HEK293T (cell line): ENCODE measurements around the gene VTI1A.
A peak's percentile ranks its signal among the peaks of the same experiment; 100 is the strongest.
"Not testable (repeated sequence)": the region's sequence is repeated elsewhere in the genome, so short reads cannot be mapped to it uniquely, and the experiment has no call there.

Experiments used
- CTCF ChIA-PET: fragments of 350-600 bp; formaldehyde crosslinking; extraction: SDS; loops from one replicate; lab custom pipeline; 2021; ENCODE audit warnings: antibody characterized with exemption, inconsistent platforms; lab: Yijun Ruan, JAX
- POLR2A ChIA-PET: fragments of 350-600 bp; formaldehyde crosslinking; extraction: SDS; loops from one replicate; lab custom pipeline; 2020; ENCODE audit warnings: antibody characterized with exemption, inconsistent platforms; lab: Yijun Ruan, JAX
- DNase-seq: peaks from one replicate; pipeline ENCODE4 v3.0.0; 2012; ENCODE audit warnings: mixed read lengths; ENCODE audit errors: extremely low spot score
- ARNT ChIP-seq: fragments of 450-650 bp; IDR thresholded peaks from 2 replicates; pipeline ENCODE4 v1.6.1; 2017; ENCODE audit warnings: mild to moderate bottlenecking
- BHLHE40 ChIP-seq: fragments of 450-650 bp; IDR thresholded peaks from 2 replicates; pipeline ENCODE4 v1.6.1; 2016; ENCODE audit warnings: mild to moderate bottlenecking, moderate library complexity, borderline replicate concordance
- CTBP1 ChIP-seq: fragments of 450-650 bp; IDR thresholded peaks from 2 replicates; pipeline ENCODE4 v1.6.1; 2016; ENCODE audit warnings: borderline replicate concordance
- ELF4 ChIP-seq: fragments of 450-650 bp; IDR thresholded peaks from 2 replicates; pipeline ENCODE4 v1.6.1; 2017; ENCODE audit warnings: antibody characterized with exemption
- FOXA1 ChIP-seq: fragments of 450-650 bp; IDR thresholded peaks from 2 replicates; pipeline ENCODE4 v1.6.1; 2016; ENCODE audit warnings: mild to moderate bottlenecking
- FOXK2 ChIP-seq: fragments of 450-650 bp; IDR thresholded peaks from 2 replicates; pipeline ENCODE4 v1.6.1; 2016; ENCODE audit warnings: mild to moderate bottlenecking
- FOXM1 ChIP-seq: fragments of 450-650 bp; IDR thresholded peaks from 2 replicates; pipeline ENCODE4 v1.6.1; 2017; ENCODE audit warnings: mild to moderate bottlenecking, borderline replicate concordance
- HDGF ChIP-seq: fragments of 450-650 bp; IDR thresholded peaks from 2 replicates; pipeline ENCODE4 v1.6.1; 2017; ENCODE audit warnings: antibody characterized with exemption, borderline replicate concordance
- L3MBTL2 ChIP-seq: fragments of 450-650 bp; conservative IDR thresholded peaks from 2 replicates; pipeline ENCODE4 v1.6.1; 2016; ENCODE audit warnings: mild to moderate bottlenecking
- LEF1 ChIP-seq: fragments of 450-650 bp; IDR thresholded peaks from 2 replicates; pipeline ENCODE4 v1.6.1; 2017; ENCODE audit warnings: mild to moderate bottlenecking, borderline replicate concordance
- NFRKB ChIP-seq: fragments of 450-650 bp; IDR thresholded peaks from 2 replicates; pipeline ENCODE4 v1.6.1; 2016; ENCODE audit warnings: mild to moderate bottlenecking, moderate library complexity
- PKNOX1 ChIP-seq: fragments of 450-650 bp; IDR thresholded peaks from 2 replicates; pipeline ENCODE4 v1.6.1; 2016
- SP1 ChIP-seq: fragments of 450-650 bp; IDR thresholded peaks from 2 replicates; pipeline ENCODE4 v1.6.1; 2017
- SUZ12 ChIP-seq: fragments of 450-650 bp; IDR thresholded peaks from 2 replicates; pipeline ENCODE4 v1.6.1; 2016; ENCODE audit warnings: mild to moderate bottlenecking
- TARDBP ChIP-seq: fragments of 450-650 bp; IDR thresholded peaks from 2 replicates; pipeline ENCODE4 v1.6.1; 2016
- ZNF384 ChIP-seq: fragments of 450-650 bp; IDR thresholded peaks from 2 replicates; pipeline ENCODE4 v1.6.1; 2016

Gene VTI1A

GRCh38 chr10:112490545-112490944, 43.5 kb downstream of the VTI1A start:
- no peak for TF ChIP-seq SP1
- no peak for TF ChIP-seq BHLHE40
- TF ChIP-seq ZNF384: no peak
- TF ChIP-seq L3MBTL2: no peak
- no peak for TF ChIP-seq FOXM1
- TF ChIP-seq CTBP1: no peak
- TF ChIP-seq FOXK2: no peak
- no peak for TF ChIP-seq FOXA1
- no peak for TF ChIP-seq HDGF
- no peak for TF ChIP-seq LEF1
- no peak for TF ChIP-seq ARNT
- TF ChIP-seq SUZ12: no peak
- CTCF ChIA-PET: interaction anchor here (1.5 kb wide), 1 partner anchor 18 kb away, joined by 10 read pairs; no protein-coding TSS in a partner anchor
- POLR2A ChIA-PET: interaction anchor here (1.2 kb wide), 1 partner anchor 43 kb away, joined by 4 read pairs; the partner anchor contains the start of genes VTI1A and ZDHHC6
- DNase-seq: no peak

- CTCF ChIA-PET: no interaction called here
- no peak for TF ChIP-seq LEF1
- no peak for TF ChIP-seq CTBP1
- no peak for TF ChIP-seq L3MBTL2
- no peak for TF ChIP-seq ARNT
- TF ChIP-seq ELF4: no peak
- TF ChIP-seq FOXK2: no peak
- TF ChIP-seq PKNOX1: no peak
- TF ChIP-seq HDGF: no peak
- TF ChIP-seq FOXM1: no peak
- no peak for TF ChIP-seq BHLHE40
- no peak for TF ChIP-seq FOXA1
- TF ChIP-seq TARDBP: no peak
- TF ChIP-seq SP1: no peak
- TF ChIP-seq SUZ12: no peak
- TF ChIP-seq NFRKB: no peak
- POLR2A ChIA-PET: no interaction called here
- no peak for DNase-seq
These were observed 44.1 kb downstream of the VTI1A start for GRCh38 chr10:112491144-112491543.

- TF ChIP-seq SP1: no peak
- TF ChIP-seq ZNF384: no peak
- no peak for TF ChIP-seq FOXK2
- TF ChIP-seq ARNT: no peak
- TF ChIP-seq FOXM1: no peak
- no peak for TF ChIP-seq LEF1
- TF ChIP-seq TARDBP: no peak
- no peak for TF ChIP-seq NFRKB
- ChIA-PET POLR2A (no interaction called here), CTCF (no interaction called here)
- no peak for DNase-seq
These were observed 45.7 kb downstream of the VTI1A start for GRCh38 chr10:112492736-112493135.

- CTCF ChIA-PET: interaction anchor here (0.6 kb wide), 1 partner anchor 774 kb away, joined by 4 read pairs; no protein-coding TSS in a partner anchor
- no peak for TF ChIP-seq CTBP1
- TF ChIP-seq TARDBP: no peak
- TF ChIP-seq SP1: no peak
- no peak for TF ChIP-seq FOXM1
- no peak for TF ChIP-seq ELF4
- TF ChIP-seq PKNOX1: no peak
- no peak for TF ChIP-seq L3MBTL2
- no peak for TF ChIP-seq BHLHE40
- TF ChIP-seq SUZ12: no peak
- TF ChIP-seq ZNF384: no peak
- no peak for TF ChIP-seq HDGF
- no peak for TF ChIP-seq FOXA1
- TF ChIP-seq ARNT: no peak
- POLR2A ChIA-PET: no interaction called here
- no peak for DNase-seq
These were observed 50.4 kb downstream of the VTI1A start for GRCh38 chr10:112497347-112497950.

- DNase-seq: no peak
- peak; percentile 69; the same call in 1 of the 2 replicates for TF ChIP-seq PKNOX1
- no peak for TF ChIP-seq L3MBTL2
- CTCF ChIA-PET: no interaction called here
- POLR2A ChIA-PET: no interaction called here
These were observed 51.8 kb downstream of the VTI1A start for GRCh38 chr10:112498806-112499205.

GRCh38 chr10:112499985-112500384, 53.0 kb downstream of the VTI1A start:
- CTCF ChIA-PET: interaction anchor here (0.7 kb wide), 1 partner anchor 9 kb away, joined by 3 read pairs; no protein-coding TSS in a partner anchor
- POLR2A ChIA-PET, DNase-seq: not testable (repeated sequence)

GRCh38 chr10:112502536-112502935, 55.5 kb downstream of the VTI1A start:
- CTCF ChIA-PET: no interaction called here
- no peak for TF ChIP-seq TARDBP
- no peak for TF ChIP-seq HDGF
- TF ChIP-seq FOXK2: no peak
- TF ChIP-seq ZNF384: no peak
- no peak for TF ChIP-seq L3MBTL2
- TF ChIP-seq CTBP1: no peak
- no peak for TF ChIP-seq SUZ12
- TF ChIP-seq ARNT: no peak
- TF ChIP-seq NFRKB: no peak
- TF ChIP-seq PKNOX1: no peak
- no peak for TF ChIP-seq FOXM1
- no peak for TF ChIP-seq BHLHE40
- no peak for TF ChIP-seq ELF4
- TF ChIP-seq LEF1: no peak
- TF ChIP-seq SP1: no peak
- no peak for TF ChIP-seq FOXA1
- POLR2A ChIA-PET: no interaction called here
- DNase-seq: no peak
